NCI-H1105 treated with DMSO at 0.1 percent for 48 hours (cell line): ENCODE results near the gene PLA2G4E.

Experiments used
- DNase-seq: peaks from one replicate; lab custom pipeline; 2025; lab: John Stamatoyannopoulos, UW

Gene PLA2G4E

GRCh38 chr15:42018306-42019224 lies 2.3 kb downstream of the PLA2G4E start:
- no peak for DNase-seq

DNA sequence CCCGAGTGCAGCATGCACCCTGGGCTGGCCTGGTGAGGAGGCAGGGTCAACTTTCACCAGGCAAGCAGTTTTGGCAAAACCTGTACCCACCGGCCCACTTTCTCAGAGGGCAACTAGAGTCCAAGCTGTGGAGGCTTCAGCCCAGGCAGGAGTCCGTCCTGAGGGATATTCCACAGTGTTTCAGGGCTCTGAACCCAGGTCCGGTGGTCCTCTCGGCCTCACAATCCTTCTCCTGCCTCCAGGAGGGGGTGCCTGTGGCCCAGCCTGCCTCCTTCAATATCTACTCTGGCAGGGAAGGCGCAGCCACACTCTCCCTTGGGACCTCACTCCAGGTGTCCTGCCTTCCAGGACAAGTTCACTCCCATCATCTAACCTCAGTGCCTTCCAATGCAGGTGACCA lies 3.9 kb downstream of the PLA2G4E start:
- no peak for DNase-seq

GRCh38 chr15:42014406-42014805 lies 6.4 kb downstream of the PLA2G4E start:
- no peak for DNase-seq

- DNase-seq: no peak
Measured at GRCh38 chr15:42012928-42013482, 7.8 kb downstream of the PLA2G4E start.

GRCh38 chr15:42012241-42012640 lies 8.6 kb downstream of the PLA2G4E start:
- DNase-seq: no peak

DNA sequence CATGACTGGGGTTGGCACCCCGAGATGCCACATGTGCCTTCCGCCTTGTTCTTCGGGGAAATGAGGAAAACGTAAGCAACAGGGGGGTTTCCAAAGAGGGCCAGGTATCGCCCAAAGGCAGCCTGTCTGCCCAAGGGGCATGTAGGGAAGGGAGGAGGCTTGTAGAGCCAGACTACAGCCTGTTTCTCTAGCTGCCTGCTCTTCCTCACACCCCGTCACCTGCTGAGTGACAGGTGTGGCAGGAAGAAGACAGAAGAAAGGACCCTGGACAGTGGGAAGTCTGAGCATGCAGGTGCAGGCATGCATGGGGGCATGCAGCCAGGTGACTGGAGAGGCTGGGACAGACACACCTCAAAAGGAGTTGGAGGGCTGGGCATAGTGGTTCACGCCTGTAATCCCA lies 9.8 kb downstream of the PLA2G4E start:
- no peak for DNase-seq

DNA sequence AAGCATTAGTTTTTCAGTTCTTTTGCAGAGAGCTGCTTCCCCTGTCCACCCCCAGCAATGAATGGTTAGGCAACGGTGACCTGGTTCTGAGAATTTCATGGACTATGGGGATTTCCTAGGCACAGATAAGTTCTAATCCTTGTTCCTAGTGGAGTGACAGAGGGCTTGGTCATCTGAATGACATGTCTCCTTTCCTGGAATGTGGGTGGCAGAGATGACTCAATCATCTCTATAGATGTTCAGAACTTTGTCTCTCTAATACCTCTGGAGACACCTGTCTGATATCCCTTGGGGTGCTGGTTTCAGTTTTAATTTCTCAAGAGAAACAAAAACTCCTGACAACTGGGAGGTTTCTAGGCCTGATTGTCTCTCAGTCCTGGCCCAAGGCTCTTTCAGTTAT lies 10.4 kb downstream of the PLA2G4E start:
- DNase-seq: no peak

- no peak for DNase-seq
Measured at GRCh38 chr15:42009474-42009873, 11.4 kb downstream of the PLA2G4E start.

GRCh38 chr15:42009022-42009421 lies 11.8 kb downstream of the PLA2G4E start:
- no peak for DNase-seq

DNA sequence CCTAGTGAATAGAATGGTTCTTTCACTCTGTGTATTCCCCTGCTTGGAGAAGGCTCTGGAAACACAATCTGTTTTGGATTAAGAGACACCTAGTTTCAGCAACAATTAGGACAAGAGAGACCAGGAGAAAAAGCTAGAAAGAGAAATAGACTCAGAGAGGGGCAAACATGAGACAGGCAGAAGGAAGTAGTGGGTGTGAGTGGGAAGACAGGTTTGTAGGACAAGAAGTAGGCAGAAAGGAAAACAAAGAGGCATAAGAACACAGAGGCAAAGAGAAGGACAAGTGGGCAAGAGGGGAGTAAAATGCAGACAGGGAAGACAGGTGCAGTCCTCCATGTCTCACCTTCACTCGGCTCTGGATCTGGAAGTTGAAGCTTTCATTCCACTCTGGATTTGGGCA lies 13.5 kb downstream of the PLA2G4E start:
- DNase-seq: no peak

- no peak for DNase-seq
Measured at GRCh38 chr15:42002333-42002732, 18.5 kb downstream of the PLA2G4E start.

DNA sequence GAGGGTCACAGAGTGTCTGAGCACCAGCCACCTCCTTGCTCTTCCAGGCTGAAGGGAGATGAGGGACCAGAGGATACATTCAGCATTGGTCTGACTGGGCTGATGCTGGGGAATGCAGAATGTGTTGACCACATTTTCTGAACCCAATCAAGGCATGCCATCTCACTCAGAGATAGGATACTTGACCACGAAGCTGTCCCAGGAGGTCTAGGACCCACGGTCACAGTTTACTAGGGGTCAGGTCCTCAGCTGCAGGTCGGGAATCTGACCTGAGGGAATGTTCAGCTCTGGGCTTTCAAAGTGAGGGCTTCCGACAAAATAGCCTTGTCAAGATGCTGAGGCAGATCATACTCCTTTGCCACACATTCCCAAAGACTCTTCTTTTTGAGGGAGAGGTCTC lies 19.6 kb downstream of the PLA2G4E start:
- DNase-seq: no peak

- DNase-seq: no peak
Measured at GRCh38 chr15:41999290-42000285, 21.3 kb downstream of the PLA2G4E start.

DNA sequence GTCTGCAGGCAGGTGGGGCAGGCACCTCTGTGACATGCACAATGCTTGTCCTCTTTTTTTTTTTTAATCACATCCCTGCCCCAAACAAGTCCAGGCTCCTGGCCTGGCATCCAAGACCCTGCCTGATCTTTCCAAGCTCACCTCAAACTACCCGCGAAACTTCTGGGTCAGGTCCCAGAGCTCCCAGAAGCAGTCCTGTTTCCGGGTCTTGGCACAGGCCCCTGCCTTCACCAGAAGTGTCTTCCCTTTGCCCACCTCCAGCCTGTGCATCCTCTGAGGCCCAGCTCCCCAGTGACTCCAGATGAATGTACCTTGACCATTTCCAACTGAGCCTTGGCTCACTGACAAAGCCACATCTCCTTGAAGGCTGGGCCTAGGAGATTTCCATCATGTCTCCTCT lies 23.0 kb downstream of the PLA2G4E start:
- no peak for DNase-seq

DNA sequence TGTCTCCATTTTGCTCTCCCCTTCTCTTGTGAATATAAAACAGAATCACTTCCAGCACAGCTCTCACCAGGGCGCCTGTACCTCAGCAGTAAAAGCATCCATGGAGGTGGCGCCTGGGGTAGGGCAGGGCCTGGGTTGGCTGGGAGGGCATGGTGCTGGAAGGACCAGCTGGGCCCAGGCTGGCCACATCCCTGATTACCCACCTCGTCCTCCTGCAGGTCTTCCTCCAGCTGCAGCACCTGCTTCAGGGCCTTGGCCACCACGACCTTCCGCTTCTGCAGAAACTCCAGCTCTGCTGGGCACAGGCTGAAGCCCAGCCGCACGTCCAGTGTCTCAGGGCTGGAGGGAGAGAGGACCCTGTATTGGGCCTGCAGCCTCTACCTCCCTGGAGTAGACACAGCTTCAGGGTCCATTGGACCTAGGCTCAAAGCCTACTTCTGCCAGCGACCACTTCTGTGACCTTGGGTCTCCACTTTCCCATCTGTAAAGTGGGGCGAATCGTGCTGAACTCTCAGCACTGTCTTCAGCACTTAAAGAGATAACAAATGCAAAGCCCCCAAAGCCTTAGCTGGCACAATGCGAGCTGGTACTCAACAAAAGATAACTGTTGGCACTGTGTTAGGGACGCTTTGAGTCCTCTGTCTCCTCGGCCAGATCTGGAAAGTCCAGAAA lies 23.8 kb downstream of the PLA2G4E start:
- DNase-seq: no peak

- DNase-seq: no peak
Measured at GRCh38 chr15:41996376-41996775, 24.5 kb downstream of the PLA2G4E start.

DNA sequence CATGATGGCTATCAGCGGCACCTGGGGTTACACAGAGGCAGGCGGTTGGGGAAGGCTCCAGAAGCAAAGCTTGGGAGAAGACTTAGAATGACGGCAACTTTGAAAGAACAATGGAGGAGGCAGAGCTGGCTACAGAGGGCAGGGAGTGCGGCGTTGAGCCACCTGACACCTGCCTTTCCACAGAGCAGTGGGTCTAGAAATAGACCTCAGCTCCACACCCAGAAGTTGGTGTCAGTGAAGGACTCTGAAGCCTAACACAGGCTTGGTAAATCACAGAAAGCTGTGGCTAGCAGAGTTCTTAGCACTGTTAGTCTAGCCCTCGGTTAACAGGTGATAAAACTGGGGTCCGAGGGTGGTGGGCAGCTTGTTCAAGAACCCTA lies 25.4 kb downstream of the PLA2G4E start:
- DNase-seq: no peak

DNA sequence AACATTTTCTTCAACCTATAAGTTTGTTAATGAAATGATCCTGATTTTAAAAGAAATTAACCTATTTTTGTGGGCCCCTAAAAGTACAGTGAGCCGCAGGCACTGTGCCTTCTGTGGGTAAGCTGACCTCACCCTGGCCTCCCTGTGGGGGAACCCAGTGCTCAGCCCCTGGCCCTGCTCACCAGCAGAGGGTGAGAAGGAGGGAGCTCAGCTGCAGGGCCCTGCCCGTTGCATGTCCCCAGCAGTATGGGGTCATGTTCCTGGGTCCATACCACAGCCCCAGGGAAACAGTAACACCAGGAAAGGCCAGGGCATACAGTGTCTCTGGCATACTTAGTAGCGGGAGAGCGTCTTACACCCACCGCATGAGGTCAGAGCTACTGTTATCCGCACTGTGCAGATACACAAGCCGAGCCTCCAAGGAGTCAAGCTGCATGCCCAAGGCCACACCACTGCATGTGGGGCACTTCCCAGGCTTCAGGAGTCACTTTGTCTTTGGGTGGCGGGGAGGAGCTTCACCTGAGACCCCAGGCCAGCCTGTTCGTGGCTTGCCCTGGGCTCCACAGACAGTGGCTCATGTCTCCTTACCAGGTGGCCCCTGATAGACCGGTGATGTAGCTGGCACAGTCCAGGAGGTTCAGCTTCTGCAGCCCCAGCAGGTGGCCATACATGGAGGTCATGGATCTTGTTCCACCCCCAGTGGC lies 25.9 kb downstream of the PLA2G4E start:
- DNase-seq: no peak

- DNase-seq: no peak
Measured at GRCh38 chr15:41994171-41994650, 26.6 kb downstream of the PLA2G4E start.

DNA sequence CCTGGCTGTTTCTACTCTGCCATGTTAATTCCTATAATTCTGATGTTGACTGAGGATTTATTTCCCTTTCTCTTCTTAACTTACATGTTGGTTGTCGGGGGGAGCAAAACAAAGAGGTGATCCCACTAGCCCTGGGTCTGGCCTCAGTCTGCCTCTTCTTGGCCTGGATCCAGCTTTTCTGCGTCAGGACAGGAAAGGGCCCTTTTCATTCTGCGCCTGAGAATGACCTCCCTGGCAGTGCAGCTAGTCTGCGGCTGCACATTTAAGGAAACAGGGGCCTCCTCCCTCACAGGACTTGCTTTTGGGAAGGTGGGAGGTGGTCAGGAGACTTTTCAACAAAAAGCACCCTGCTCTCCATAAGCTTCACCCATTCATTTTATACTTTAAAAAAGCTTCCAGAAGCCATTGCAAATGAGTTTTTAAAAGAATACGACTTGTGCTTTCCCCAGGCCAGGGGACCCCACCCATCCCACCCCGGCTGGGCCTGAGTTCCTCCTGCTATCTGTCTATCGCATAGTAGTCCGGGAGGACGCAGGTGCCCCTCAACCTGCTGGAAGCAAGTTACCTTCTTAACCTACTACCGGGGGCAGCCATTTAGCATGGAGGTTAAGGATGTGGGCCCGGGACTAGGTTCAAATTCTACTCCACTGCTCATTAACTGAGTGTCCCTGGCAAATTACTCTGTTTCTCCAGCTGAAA lies 27.2 kb downstream of the PLA2G4E start:
- DNase-seq: no peak

DNA sequence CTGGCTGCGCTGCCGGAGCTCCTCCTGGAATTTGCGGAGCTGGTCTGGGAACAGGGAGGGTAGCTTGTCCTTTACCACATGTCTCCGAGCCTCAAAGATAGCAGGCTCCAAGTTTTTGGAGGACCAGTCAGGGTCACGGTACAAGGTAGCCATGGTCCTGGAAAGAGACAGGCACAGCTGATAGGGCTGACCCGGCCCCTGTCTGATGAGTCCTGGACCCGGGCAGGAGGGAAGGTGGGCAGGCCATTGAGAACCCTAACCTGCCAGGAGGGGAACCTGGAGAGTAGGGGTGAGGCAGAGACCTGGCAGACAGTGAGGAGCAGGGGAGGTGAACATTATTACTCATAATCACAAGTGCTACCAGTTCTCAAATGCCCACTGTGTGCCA lies 28.0 kb downstream of the PLA2G4E start:
- no peak for DNase-seq
